Sigmoid colon (tissue), 7 donors: ENCODE data around the gene NUPR1. TPM values are rescaled to one million over a fixed set of nuclear protein-coding genes. Genes with fewer than 3 reads are reported as not detected.
"Not testable (repeated sequence)": the region's sequence is repeated elsewhere in the genome, so short reads cannot be mapped to it uniquely, and the experiment has no call there.

Source experiments
- DNase-seq: peaks from one replicate; pipeline ENCODE4 v3.0.0-alpha.2; 2019
- H3K27ac ChIP-seq, 4 donors: fragments of 200-600 bp; sonication (generic); one replicate each; pipeline ENCODE4 v1.5.1; 2016 to 2019; ENCODE audit warnings: mild to moderate bottlenecking in 1 of 4
- H3K27me3 ChIP-seq, 3 donors: fragments of 200-600 bp; sonication (generic); one replicate each; pipeline ENCODE4 v1.5.1; 2019; ENCODE audit warnings: mild to moderate bottlenecking in 1 of 3
- H3K36me3 ChIP-seq, 4 donors: fragments of 200-600 bp; sonication (generic); one replicate each; pipeline ENCODE4 v1.5.1; 2016 to 2019
- H3K4me1 ChIP-seq, 4 donors: fragments of 200-600 bp; sonication (generic); one replicate each; pipeline ENCODE4 v1.5.1; 2017 to 2019
- H3K4me3 ChIP-seq, 4 donors: fragments of 200-600 bp; sonication (generic); one replicate each; pipeline ENCODE4 v1.5.1; 2017 to 2019; ENCODE audit warnings: mild to moderate bottlenecking in 2 of 4, moderate library complexity in 1 of 4
- H3K9me3 ChIP-seq, 4 donors: fragments of 200-600 bp in 3 of 4; sonication (generic) in 3 of 4; one replicate each; pipeline versions ENCODE4 v1.5.1 to v1.6.1; 2013 to 2019
- EP300 ChIP-seq, 4 donors: sonication (generic); formaldehyde crosslinking; IDR thresholded peaks; one replicate each; pipeline ENCODE4 v1.6.1; 2017; ENCODE audit warnings: antibody characterized with exemption in 4 of 4
- POLR2A ChIP-seq, 2 donors: fragments of 450-650 bp; IDR thresholded peaks; one replicate each; pipeline ENCODE4 v1.6.1; 2016; ENCODE audit warnings: antibody characterized with exemption in 2 of 2, mild to moderate bottlenecking in 2 of 2, moderate library complexity in 2 of 2
- POLR2AphosphoS5 ChIP-seq, 4 donors: sonication (generic); formaldehyde crosslinking; IDR thresholded peaks; one replicate each; pipeline ENCODE4 v1.6.1; 2017; ENCODE audit warnings: antibody characterized with exemption in 4 of 4
- WGBS, 2 donors: extraction: QIAGEN DNeasy Blood & Tissue Kit; methylation state at CpG; one replicate each; pipeline ENCODE4 v1.1.7; 2013; 5-methylcytosine and 5-hydroxymethylcytosine counted together
- intact Hi-C: fragments of 100-400 bp; cut with DNase I; formaldehyde crosslinking; loops from one replicate; pipeline ENCODE4 v1.15.1; 2023
- polyA plus RNA-seq, 3 donors: library from polyadenylated mRNA; stranded (reverse); fragments of 200-250 nt; gene quantifications; one replicate each; pipeline ENCODE4 v1.2.3, GENCODE V29; 2013
- total RNA-seq, 4 donors: library from RNA; depleted of rRNA; stranded (reverse); fragments of >200 nt; gene quantifications; one replicate each; pipeline ENCODE4 v1.1.0, GENCODE V29; 2016
- TF ChIP-seq, protein P1 (sequence below), 4 experiments: fragments of 450-650 bp in 3 of 4; fragments of 200-600 bp in 1 of 4; IDR thresholded peaks; one replicate each; pipeline ENCODE4 v1.5.1; 2016 to 2019; ENCODE audit warnings: antibody characterized with exemption in 4 of 4, mild to moderate bottlenecking in 3 of 4, moderate library complexity in 2 of 4
- donor health status: healthy with polysubstance abuse.
- donor health status: Bipolar disorder and iron deficiency.
- donor health status: healthy.

Gene NUPR1
- total and polyA plus RNA-seq, 7 donors: 48.6 to 318 (median 70.8) TPM

DNA sequence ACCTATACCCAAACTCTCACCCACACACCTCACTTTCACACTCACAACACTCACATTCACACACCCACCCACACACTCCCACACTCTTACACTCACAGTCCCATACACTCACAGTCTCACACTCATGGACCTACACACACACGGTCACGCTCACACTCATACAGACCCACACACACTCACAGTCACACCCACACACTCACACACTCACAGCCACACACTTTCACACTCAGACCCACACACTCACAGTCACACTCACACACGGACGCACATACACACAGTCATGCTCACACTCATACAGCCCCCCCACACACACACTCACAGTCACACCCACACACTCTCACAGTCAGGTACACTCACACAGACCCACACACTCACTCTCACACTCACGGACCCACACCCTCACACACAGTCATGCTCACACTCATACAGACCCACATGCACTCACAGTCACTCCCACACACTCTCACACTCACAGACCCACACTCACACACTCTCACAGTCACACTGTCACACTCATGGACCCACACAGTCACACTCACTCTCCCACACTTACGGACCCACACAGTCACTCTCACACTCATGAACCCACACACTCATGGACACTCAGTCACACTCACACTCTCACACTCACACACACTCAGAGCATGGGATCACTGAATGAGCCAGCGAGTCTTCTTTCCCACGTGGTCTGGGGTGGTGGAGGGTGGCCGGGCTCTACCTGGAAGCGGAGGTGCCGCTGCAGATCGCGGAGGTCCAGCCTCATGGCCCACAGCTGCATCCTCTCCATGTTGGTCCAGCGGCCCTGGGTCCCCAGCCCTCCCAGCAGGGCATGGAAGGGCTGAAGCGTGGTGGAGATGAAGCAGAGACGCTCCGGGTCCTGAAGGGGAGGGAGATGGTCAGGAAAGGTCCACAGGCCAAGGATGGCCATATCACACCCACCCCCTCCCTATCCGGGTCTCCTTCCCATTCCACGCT, 37.2 kb downstream of the NUPR1 start:
- intact Hi-C loops: no loop called here
- Histone ChIP-seq H3K4me1 (no peaks in the 10 kb centered on the region), H3K27ac (no peak overlapping the region), H3K9me3 (no peaks in the 10 kb centered on the region), H3K27me3 (no peaks in the 10 kb centered on the region), H3K4me3 (no peak overlapping the region), H3K36me3 (no peaks in the 10 kb centered on the region)
- TF ChIP-seq EP300 (IDR thresholded peaks at IDR 0.05) (no peak), POLR2AphosphoS5 (IDR thresholded peaks at IDR 0.05) (no peak), POLR2A (IDR thresholded peaks at IDR 0.05) (no peak)
- TF ChIP-seq, protein P1, sequence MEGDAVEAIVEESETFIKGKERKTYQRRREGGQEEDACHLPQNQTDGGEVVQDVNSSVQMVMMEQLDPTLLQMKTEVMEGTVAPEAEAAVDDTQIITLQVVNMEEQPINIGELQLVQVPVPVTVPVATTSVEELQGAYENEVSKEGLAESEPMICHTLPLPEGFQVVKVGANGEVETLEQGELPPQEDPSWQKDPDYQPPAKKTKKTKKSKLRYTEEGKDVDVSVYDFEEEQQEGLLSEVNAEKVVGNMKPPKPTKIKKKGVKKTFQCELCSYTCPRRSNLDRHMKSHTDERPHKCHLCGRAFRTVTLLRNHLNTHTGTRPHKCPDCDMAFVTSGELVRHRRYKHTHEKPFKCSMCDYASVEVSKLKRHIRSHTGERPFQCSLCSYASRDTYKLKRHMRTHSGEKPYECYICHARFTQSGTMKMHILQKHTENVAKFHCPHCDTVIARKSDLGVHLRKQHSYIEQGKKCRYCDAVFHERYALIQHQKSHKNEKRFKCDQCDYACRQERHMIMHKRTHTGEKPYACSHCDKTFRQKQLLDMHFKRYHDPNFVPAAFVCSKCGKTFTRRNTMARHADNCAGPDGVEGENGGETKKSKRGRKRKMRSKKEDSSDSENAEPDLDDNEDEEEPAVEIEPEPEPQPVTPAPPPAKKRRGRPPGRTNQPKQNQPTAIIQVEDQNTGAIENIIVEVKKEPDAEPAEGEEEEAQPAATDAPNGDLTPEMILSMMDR (IDR thresholded peaks at IDR 0.05): no peak
- 91% methylated on average over 19 of the region's 19 CpGs for WGBS, 2 donors
- no peak for DNase-seq

DNA sequence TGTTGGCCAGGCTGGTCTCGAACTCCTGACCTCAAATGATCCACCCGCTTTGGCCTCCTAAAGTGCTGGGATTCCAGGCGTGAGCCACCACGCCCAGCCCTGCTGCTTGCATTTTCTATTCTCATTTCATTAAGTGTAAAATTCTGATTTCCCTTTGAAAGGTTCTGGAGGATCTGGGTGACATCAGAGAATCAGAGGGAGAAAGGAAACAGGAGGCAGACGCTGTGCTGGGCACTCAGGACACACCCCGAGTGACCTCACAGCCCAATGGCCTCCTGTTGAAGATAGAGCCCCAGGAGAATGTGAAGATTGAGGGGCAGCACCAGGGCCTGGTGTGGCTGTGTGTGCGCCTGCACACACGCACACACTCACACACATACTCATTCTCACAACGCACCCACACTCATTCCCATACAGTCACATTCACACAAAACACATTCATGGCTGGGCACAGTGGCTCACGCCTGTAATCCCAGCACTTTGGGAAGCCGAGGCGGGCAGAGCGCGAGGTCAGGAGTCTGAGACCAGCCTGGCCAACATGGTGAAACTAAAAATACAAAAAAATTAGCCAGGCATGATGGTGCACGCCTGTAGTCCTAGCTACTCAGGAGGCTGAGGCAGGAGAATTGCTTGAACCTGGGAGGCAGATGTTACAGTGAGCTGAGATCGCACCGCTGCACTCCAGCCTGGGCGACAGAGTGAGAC, 38.1 kb downstream of the NUPR1 start:
- H3K36me3 ChIP-seq, intact Hi-C loops, H3K27ac ChIP-seq, H3K9me3 ChIP-seq, H3K4me1 ChIP-seq, H3K4me3 ChIP-seq, DNase-seq, H3K27me3 ChIP-seq: not testable (repeated sequence)
- WGBS, 2 donors: 85 to 88% methylated on average over 18 of the region's 18 CpGs

DNA sequence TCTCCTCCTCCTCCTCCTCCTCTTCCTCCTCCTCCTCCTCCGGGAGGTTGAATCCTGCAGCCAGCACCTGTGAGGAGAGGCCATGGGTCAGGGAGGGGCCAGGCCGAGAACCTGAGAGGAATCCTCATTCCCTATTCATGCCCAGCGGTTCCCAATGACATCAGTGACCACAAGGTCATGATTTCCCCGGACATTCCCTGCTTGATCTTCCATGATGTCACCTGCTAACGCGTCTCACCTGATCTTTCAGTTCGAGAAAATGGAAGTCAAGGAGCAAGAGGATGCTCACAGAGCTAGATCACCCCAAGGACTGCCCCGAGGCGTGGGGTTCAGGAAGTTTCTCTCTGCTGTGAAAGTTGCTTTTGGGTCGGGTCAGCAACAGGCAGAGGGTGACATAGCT, 38.9 kb downstream of the NUPR1 start:
- Histone ChIP-seq H3K36me3 (no peaks in the 10 kb centered on the region), H3K27me3 (no peaks in the 10 kb centered on the region), H3K9me3 (no peaks in the 10 kb centered on the region), H3K27ac (no peak overlapping the region), H3K4me3 (no peak overlapping the region), H3K4me1 (no peaks in the 10 kb centered on the region)
- TF ChIP-seq POLR2AphosphoS5 (IDR thresholded peaks at IDR 0.05): no peak
- TF ChIP-seq POLR2A (IDR thresholded peaks at IDR 0.05): no peak
- TF ChIP-seq EP300 (IDR thresholded peaks at IDR 0.05): no peak
- TF ChIP-seq, protein P1 (IDR thresholded peaks at IDR 0.05): no peak
- DNase-seq: no peak
- intact Hi-C loops: no loop called here
- 81 to 83% methylated on average over 10 of the region's 10 CpGs for WGBS, 2 donors

DNA sequence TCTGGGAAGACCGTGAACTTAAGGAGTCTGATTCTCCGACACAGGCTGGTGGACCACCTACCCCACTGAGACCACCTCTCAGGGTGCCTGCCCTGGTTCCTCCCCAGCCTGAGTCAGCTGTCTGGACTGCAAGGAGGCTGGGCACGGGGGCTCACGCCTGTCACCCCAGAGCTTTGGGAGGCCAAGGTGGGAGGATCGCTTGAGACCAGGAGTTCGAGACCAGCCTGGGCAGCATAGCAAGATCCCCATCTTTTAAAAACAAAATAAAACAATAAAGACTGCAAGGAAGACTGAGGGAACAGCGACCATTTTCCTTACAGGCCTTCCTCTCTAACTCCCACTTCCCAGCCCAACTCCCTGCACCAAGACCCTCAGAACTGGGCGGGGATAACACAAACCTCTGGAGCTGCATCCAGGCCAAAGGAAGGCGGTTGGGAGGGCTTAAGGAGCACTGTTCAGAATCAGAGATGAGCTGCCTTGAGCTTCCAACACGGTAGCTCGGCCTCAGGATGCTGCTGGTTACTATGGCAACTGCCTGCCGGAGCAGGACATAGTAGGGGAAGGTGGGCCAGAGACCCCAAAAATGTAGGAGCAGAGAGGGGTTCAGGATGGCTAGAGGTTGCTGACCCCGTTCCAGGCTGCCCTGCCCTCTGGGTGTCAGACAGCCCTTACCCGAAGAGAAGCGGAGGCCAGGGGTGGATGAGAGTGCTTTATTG, 40.0 kb downstream of the NUPR1 start:
- intact Hi-C loops: no loop called here
- WGBS, 2 donors: 92 to 96% methylated on average over 15 of the region's 15 CpGs
- no peaks in the 10 kb centered on the region for H3K36me3 ChIP-seq
- H3K27me3 ChIP-seq: no peaks in the 10 kb centered on the region
- H3K27ac ChIP-seq: no peak overlapping the region
- no peak overlapping the region for H3K4me3 ChIP-seq
- no peaks in the 10 kb centered on the region for H3K9me3 ChIP-seq
- no peak for DNase-seq
- no peak for TF ChIP-seq POLR2AphosphoS5 (IDR thresholded peaks at IDR 0.05)
- TF ChIP-seq POLR2A (IDR thresholded peaks at IDR 0.05): no peak
- TF ChIP-seq, protein P1 (IDR thresholded peaks at IDR 0.05): no peak
- no peak for TF ChIP-seq EP300 (IDR thresholded peaks at IDR 0.05)
- H3K4me1 ChIP-seq: no peaks in the 10 kb centered on the region
